Stimulated activated CD4-positive, alpha-beta T cell treated with anti-CD3 and anti-CD28 coated beads, Interleukin-1b, Interleukin-23, amount 100 ng/mL, for 4 hours (primary cell): Measurements from ENCODE around the gene NPY.
"Not testable (repeated sequence)": the region's sequence is repeated elsewhere in the genome, so short reads cannot be mapped to it uniquely, and the experiment has no call there.

Source experiments
- DNase-seq, 2 donors: peaks; one replicate each; pipeline ENCODE4 v3.0.0-alpha.2; 2020; ENCODE audit warnings: low read depth in 2 of 2

NPY gene

GRCh38 chr7:24283897-24284698 lies at the start of gene NPY:
Gene NPY (plus strand): TSS chr7:24284190. CDS start chr7:24285241, 1,051 bp downstream.
- no peak for DNase-seq

- no peak for DNase-seq
These were observed 44.7 kb upstream of the NPY start for GRCh38 chr7:24239260-24239659.

GRCh38 chr7:24241206-24241605 lies 42.8 kb upstream of the NPY start:
- no peak for DNase-seq

- DNase-seq = no peak
These were observed 39.4 kb upstream of the NPY start for GRCh38 chr7:24244554-24244953.

GRCh38 chr7:24245362-24245761 lies 38.6 kb upstream of the NPY start:
- DNase-seq = no peak

- DNase-seq = no peak
These were observed 34.7 kb upstream of the NPY start for GRCh38 chr7:24249266-24249665.

GRCh38 chr7:24251568-24251967 lies 32.4 kb upstream of the NPY start:
- DNase-seq = no peak

- no peak for DNase-seq
These were observed 28.9 kb upstream of the NPY start for GRCh38 chr7:24255139-24255538.

- not testable (repeated sequence) for DNase-seq
These were observed 25.7 kb upstream of the NPY start for GRCh38 chr7:24258324-24258723.

GRCh38 chr7:24271938-24272337 lies 12.1 kb upstream of the NPY start:
- DNase-seq = no peak

- no peak for DNase-seq
These were observed 4.5 kb upstream of the NPY start for GRCh38 chr7:24279512-24279911.

- DNase-seq = no peak
These were observed 465 bp upstream of the NPY start for GRCh38 chr7:24283554-24283896.

GRCh38 chr7:24284699-24285506 lies 913 bp downstream of the NPY start:
- DNase-seq = no peak

- peak in 1 of 2 donors; percentile 15 for DNase-seq
These were observed 6.1 kb downstream of the NPY start for GRCh38 chr7:24290004-24290641.

- no peak for DNase-seq
These were observed 7.3 kb downstream of the NPY start for GRCh38 chr7:24291271-24291670.

GRCh38 chr7:24297362-24297761 lies 13.4 kb downstream of the NPY start:
- no peak for DNase-seq

- no peak for DNase-seq
These were observed 14.7 kb downstream of the NPY start for GRCh38 chr7:24298696-24299095.

- DNase-seq = no peak
These were observed 15.2 kb downstream of the NPY start for GRCh38 chr7:24299192-24299591.

GRCh38 chr7:24301703-24302102 lies 17.7 kb downstream of the NPY start:
- DNase-seq = no peak

GRCh38 chr7:24304494-24305095 lies 20.6 kb downstream of the NPY start:
- no peak for DNase-seq

- no peak for DNase-seq
These were observed 23.3 kb downstream of the NPY start for GRCh38 chr7:24307326-24307725.

GRCh38 chr7:24312588-24312987 lies 28.6 kb downstream of the NPY start:
- DNase-seq = no peak
